Fibroblast of lung (primary cell): ENCODE data around the gene ARHGAP12.

Experiments
- EZH2 ChIP-seq: IDR thresholded peaks from 2 replicates; pipeline ENCODE4 v1.5.1; 2012; ENCODE audit warnings: low read length, control low read depth, mild to moderate bottlenecking; ENCODE audit errors: missing control alignments
- TF ChIP-seq, protein P1 (sequence below), 2 donors: IDR thresholded peaks in 1 of 2; conservative IDR thresholded peaks in 1 of 2; 1 replicate in 1 of 2; 2 replicates in 1 of 2; pipeline ENCODE4 v1.5.1; 2011 to 2012; ENCODE audit warnings: low read length in 2 of 2, control low read depth in 1 of 2, inconsistent platforms in 1 of 2, low read depth in 1 of 2, mild to moderate bottlenecking in 1 of 2

DNA sequence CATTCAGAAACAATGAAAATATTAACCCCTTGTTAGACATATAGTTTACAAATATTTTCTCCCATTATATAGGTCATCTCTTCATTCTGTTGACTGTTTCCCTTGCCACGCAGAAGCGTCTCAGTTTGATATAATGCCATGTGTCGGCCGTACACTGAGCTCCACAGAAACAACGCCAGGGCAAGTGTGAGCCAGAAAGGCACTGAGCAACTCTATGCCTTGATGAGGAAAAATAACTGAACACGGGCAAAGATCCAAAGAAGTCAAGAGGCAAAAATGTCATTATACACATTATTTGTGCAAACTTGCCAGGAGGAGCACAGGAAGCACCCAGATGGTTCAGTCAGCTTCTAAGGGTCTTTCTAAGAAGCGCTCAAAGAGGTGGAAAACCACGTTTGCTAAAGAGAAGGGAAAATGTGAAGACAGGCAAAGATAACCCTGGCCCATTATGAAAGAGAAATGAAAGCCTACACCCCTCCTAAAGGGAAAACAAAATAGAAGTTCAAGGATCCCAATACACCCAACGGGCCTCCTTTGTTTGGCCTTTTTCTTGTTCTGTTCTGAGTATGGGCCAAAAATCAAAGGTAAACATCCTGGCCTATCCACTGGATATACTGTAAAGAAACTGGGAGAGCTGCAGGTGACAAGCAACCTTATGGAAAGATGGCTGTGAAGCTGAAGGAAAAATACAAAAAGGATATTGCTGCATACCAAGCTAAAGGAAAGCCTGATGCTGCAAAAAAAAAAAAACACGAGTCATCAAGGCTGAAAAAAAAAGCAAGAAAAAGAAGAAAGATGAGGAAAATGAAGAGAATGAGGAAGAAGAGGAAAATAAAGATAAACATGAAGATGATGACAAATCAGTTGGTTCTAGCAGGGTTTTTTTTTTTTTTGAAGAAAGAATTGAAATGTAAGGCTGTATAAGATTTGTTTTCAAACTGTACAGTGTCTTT lies 15.5 kb downstream of the ARHGAP12 start:
- TF ChIP-seq, protein P1, sequence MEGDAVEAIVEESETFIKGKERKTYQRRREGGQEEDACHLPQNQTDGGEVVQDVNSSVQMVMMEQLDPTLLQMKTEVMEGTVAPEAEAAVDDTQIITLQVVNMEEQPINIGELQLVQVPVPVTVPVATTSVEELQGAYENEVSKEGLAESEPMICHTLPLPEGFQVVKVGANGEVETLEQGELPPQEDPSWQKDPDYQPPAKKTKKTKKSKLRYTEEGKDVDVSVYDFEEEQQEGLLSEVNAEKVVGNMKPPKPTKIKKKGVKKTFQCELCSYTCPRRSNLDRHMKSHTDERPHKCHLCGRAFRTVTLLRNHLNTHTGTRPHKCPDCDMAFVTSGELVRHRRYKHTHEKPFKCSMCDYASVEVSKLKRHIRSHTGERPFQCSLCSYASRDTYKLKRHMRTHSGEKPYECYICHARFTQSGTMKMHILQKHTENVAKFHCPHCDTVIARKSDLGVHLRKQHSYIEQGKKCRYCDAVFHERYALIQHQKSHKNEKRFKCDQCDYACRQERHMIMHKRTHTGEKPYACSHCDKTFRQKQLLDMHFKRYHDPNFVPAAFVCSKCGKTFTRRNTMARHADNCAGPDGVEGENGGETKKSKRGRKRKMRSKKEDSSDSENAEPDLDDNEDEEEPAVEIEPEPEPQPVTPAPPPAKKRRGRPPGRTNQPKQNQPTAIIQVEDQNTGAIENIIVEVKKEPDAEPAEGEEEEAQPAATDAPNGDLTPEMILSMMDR (conservative IDR thresholded peaks at IDR 0.05 in 1 of 2, IDR thresholded peaks at IDR 0.05 in 1 of 2; ENCODE audit: low read depth in 1 of 2, low read length in 2 of 2): no peak
- no peak for TF ChIP-seq EZH2
